ENCODE data around the gene KIAA0930.

KIAA0930 gene

DNA sequence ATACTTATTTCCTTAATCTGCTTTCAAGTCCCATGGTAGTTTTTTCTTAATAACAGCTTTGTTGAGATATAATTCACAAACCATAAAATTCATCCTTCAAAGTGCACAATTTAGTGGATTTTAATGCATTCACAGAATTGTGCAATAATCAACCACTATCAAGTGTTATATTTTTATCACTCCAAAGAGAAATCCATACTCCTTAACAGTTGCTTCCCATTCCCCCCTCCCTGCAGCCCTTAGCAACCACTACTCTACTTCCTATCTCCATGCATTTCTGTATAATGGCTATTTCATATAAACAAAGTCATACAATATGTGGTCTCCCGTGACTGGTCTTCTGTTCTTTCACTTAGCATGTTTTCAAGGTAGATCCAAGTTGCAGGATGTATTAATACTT, 95.8 kb downstream of the KIAA0930 start:
- POLR2A ChIA-PET = no interaction called here
- H3K36me3 ChIP-seq (ENCODE audit: control insufficient read depth in 2 of 2, insufficient read depth in 1 of 2, low read length in 2 of 2) = no peaks in the 10 kb centered on the region
- no peak overlapping the region for H3K27ac ChIP-seq (ENCODE audit: extremely low read depth, low read depth, low read length)
- H3K4me3 ChIP-seq (ENCODE audit: low read depth, low read length) = no peak overlapping the region
- no peaks in the 10 kb centered on the region for H3K9me3 ChIP-seq (ENCODE audit: control insufficient read depth, insufficient read depth, low read depth, low read length)
- CTCF ChIA-PET = interaction anchor here (0.9 kb wide), 1 partner anchor 44 kb away, joined by 3 read pairs; no protein-coding TSS in a partner anchor
- TF ChIP-seq ZBTB8A (tag by site-specific recombination; IDR thresholded peaks at IDR 0.05) = no peak
- TF ChIP-seq ZNF404 (tag by site-specific recombination; IDR thresholded peaks at IDR 0.05) = no peak
- no peak for TF ChIP-seq MYNN (tag by site-specific recombination; IDR thresholded peaks at IDR 0.05; ENCODE audit: borderline replicate concordance)
- TF ChIP-seq ZNF394 (tag by site-specific recombination; IDR thresholded peaks at IDR 0.05; ENCODE audit: borderline replicate concordance) = no peak
- no peak for TF ChIP-seq ZFP41 (tag by site-specific recombination; IDR thresholded peaks at IDR 0.05; ENCODE audit: borderline replicate concordance)
- TF ChIP-seq ZNF155 (tag by site-specific recombination; IDR thresholded peaks at IDR 0.05) = no peak
- TF ChIP-seq ZNF560 (tag by site-specific recombination; IDR thresholded peaks at IDR 0.05; ENCODE audit: borderline replicate concordance) = no peak
- TF ChIP-seq FEZF1 (tag by site-specific recombination; IDR thresholded peaks at IDR 0.05) = no peak
- TF ChIP-seq ZNF785 (tag by site-specific recombination; IDR thresholded peaks at IDR 0.05) = no peak
- TF ChIP-seq, protein P1, sequence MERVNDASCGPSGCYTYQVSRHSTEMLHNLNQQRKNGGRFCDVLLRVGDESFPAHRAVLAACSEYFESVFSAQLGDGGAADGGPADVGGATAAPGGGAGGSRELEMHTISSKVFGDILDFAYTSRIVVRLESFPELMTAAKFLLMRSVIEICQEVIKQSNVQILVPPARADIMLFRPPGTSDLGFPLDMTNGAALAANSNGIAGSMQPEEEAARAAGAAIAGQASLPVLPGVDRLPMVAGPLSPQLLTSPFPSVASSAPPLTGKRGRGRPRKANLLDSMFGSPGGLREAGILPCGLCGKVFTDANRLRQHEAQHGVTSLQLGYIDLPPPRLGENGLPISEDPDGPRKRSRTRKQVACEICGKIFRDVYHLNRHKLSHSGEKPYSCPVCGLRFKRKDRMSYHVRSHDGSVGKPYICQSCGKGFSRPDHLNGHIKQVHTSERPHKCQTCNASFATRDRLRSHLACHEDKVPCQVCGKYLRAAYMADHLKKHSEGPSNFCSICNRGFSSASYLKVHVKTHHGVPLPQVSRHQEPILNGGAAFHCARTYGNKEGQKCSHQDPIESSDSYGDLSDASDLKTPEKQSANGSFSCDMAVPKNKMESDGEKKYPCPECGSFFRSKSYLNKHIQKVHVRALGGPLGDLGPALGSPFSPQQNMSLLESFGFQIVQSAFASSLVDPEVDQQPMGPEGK (tag by site-specific recombination; IDR thresholded peaks at IDR 0.05) = no peak
- no peak for TF ChIP-seq ZNF280D (tag by site-specific recombination; IDR thresholded peaks at IDR 0.05)
- no peak for TF ChIP-seq ZNF558 (tag by site-specific recombination; IDR thresholded peaks at IDR 0.05)
- no peak for TF ChIP-seq ZBTB6 (tag by site-specific recombination; IDR thresholded peaks at IDR 0.05)
- no peak for TF ChIP-seq ZNF549 (tag by site-specific recombination; IDR thresholded peaks at IDR 0.05)
- no peak for TF ChIP-seq ZBTB20 (tag by site-specific recombination; IDR thresholded peaks at IDR 0.05)
- TF ChIP-seq KLF16 (tag by site-specific recombination; IDR thresholded peaks at IDR 0.05) = no peak
- no peak for TF ChIP-seq ZNF843 (tag by site-specific recombination; IDR thresholded peaks at IDR 0.05)
- TF ChIP-seq ZNF211 (tag by site-specific recombination; IDR thresholded peaks at IDR 0.05; ENCODE audit: low read depth) = no peak
- no peak for TF ChIP-seq ZNF350 (tag by site-specific recombination; IDR thresholded peaks at IDR 0.05)
- TF ChIP-seq ZNF548 (tag by site-specific recombination; IDR thresholded peaks at IDR 0.05) = no peak
- H3K4me1 ChIP-seq (ENCODE audit: control insufficient read depth, insufficient read depth, low read length) = no peaks in the 10 kb centered on the region

DNA sequence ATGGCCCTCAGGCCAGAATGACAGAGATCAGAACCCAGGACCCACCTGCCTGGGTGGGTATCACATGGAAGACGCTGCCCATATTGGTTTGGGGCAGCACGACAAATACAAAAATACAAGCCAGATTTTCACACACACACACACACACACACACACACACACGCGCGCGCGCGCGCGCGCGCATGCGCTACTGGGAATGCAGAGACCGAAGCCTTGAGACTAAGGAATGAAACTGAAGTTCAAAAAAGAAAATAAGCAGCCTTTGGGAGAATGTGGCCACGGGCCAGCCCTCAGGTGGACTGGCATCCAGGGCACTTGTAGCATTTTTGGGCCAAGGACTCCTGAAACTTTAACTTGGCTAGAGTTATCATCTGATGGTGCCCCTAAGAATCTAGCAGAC, 98.3 kb downstream of the KIAA0930 start:
- Histone ChIP-seq H3K9me3 (ENCODE audit: control insufficient read depth, insufficient read depth, low read depth, low read length) (no peaks in the 10 kb centered on the region), H3K27ac (ENCODE audit: extremely low read depth, low read depth, low read length) (no peak overlapping the region), H3K36me3 (ENCODE audit: control insufficient read depth in 2 of 2, insufficient read depth in 1 of 2, low read length in 2 of 2) (no peaks in the 10 kb centered on the region), H3K4me1 (ENCODE audit: control insufficient read depth, insufficient read depth, low read length) (no peaks in the 10 kb centered on the region), H3K4me3 (ENCODE audit: low read depth, low read length) (no peak overlapping the region)
- ChIA-PET POLR2A (no interaction called here), CTCF (no interaction called here)
- TF ChIP-seq ZNF785 (tag by site-specific recombination; IDR thresholded peaks at IDR 0.05) (no peak), ZNF391 (tag by site-specific recombination; IDR thresholded peaks at IDR 0.05; ENCODE audit: borderline replicate concordance, low read depth) (no peak), SP3 (tag by site-specific recombination; IDR thresholded peaks at IDR 0.05) (no peak), ZNF19 (tag by site-specific recombination; IDR thresholded peaks at IDR 0.05; ENCODE audit: low read depth) (no peak), ZNF621 (tag by site-specific recombination; IDR thresholded peaks at IDR 0.05) (no peak), HOXA7 (CRISPR knock-in tag; IDR thresholded peaks at IDR 0.05; ENCODE audit: borderline replicate concordance) (no peak), ZNF23 (tag by site-specific recombination; IDR thresholded peaks at IDR 0.05; ENCODE audit: borderline replicate concordance) (no peak)
- TF ChIP-seq, protein P2, sequence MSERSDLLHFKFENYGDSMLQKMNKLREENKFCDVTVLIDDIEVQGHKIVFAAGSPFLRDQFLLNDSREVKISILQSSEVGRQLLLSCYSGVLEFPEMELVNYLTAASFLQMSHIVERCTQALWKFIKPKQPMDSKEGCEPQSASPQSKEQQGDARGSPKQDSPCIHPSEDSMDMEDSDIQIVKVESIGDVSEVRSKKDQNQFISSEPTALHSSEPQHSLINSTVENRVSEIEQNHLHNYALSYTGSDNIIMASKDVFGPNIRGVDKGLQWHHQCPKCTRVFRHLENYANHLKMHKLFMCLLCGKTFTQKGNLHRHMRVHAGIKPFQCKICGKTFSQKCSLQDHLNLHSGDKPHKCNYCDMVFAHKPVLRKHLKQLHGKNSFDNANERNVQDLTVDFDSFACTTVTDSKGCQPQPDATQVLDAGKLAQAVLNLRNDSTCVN (tag by site-specific recombination; optimal IDR thresholded peaks at IDR 0.05) = no peak
